Psoas muscle (tissue), 8 donors: ENCODE results near the gene ABCG2. TPM values are rescaled to one million over a fixed set of nuclear protein-coding genes. Genes with fewer than 3 reads are reported as not detected.

Source experiments
- ATAC-seq, 4 donors: fragments of 200-7000 bp; cut with Tn5 transposase; one replicate each; pipeline ENCODE4 v1.9.1; 2020; ENCODE audit warnings: moderate library complexity in 3 of 4, mild to moderate bottlenecking in 2 of 4
- DNase-seq, 2 donors: peaks; one replicate each; pipeline ENCODE4 v3.0.0-alpha.2; 2020
- H3K27ac ChIP-seq: fragments of 200-600 bp; one replicate; pipeline ENCODE4 v1.8.0; 2022
- H3K27me3 ChIP-seq, 3 donors: fragments of 200-600 bp in 1 of 3; one replicate each; pipeline versions ENCODE4 v1.6.1 to v1.8.0; 2013 to 2022; ENCODE audit warnings: low read length in 2 of 3, mild to moderate bottlenecking in 2 of 3, moderate library complexity in 1 of 3; ENCODE audit not compliant: insufficient read depth in 3 of 3
- H3K36me3 ChIP-seq, 2 donors: fragments of 200-600 bp in 1 of 2; one replicate each; pipeline versions ENCODE4 v1.6.1 to v1.8.0; 2013 to 2022; ENCODE audit warnings: low read depth in 1 of 2, mild to moderate bottlenecking in 1 of 2, moderate library complexity in 1 of 2; ENCODE audit not compliant: insufficient read depth in 1 of 2
- H3K4me1 ChIP-seq: fragments of 200-600 bp; one replicate; pipeline ENCODE4 v1.8.0; 2022
- H3K4me3 ChIP-seq: fragments of 200-600 bp; one replicate; pipeline ENCODE4 v1.8.0; 2022; ENCODE audit warnings: mild to moderate bottlenecking
- H3K9me3 ChIP-seq: fragments of 200-600 bp; one replicate; pipeline ENCODE4 v1.8.0; 2022
- WGBS, 3 donors: extraction: QIAGEN DNeasy Blood & Tissue Kit; methylation state at CpG; one replicate each; pipeline versions ENCODE4 v1.1.6 to v1.1.7; 2013; 5-methylcytosine and 5-hydroxymethylcytosine counted together
- intact Hi-C, 2 donors: fragments of 100-400 bp; cut with DNase I; formaldehyde crosslinking; loops; one replicate each; pipeline versions ENCODE4 v1.11.0 to v1.14.2; 2022
- long read RNA-seq, 2 donors: library from polyadenylated mRNA; unstranded; transcript quantifications; one replicate each; pipeline ENCODE4 v2.0.0, GENCODE V29; 2021
- polyA plus RNA-seq, 3 donors: library from polyadenylated mRNA; stranded (reverse); fragments of 200-250 nt; gene quantifications; one replicate each; pipeline ENCODE4 v1.2.3, GENCODE V29; 2013
- total RNA-seq, 4 donors: library from RNA; stranded (reverse); fragmentation: NEBNext Ultra II Directional in 2 of 4; extraction: Animal tissue kit (Norgen Biotek cat#: 25700) in 2 of 4; gene quantifications; one replicate each; pipeline versions ENCODE4 v1.2.1 to v1.2.4, GENCODE V29; 2021 to 2023
- TF ChIP-seq, protein P1 (sequence below): fragments of 200-600 bp; IDR thresholded peaks from one replicate; pipeline ENCODE4 v1.8.0; 2022; ENCODE audit warnings: antibody characterized with exemption
- donor health status: healthy with polysubstance abuse.
- donor health status: DM: no; HTN: no; CAD: no; lungs with moderate emphysema.
- donor health status: Bipolar disorder and iron deficiency.
- donor health status: healthy.
- donor health status: DM: yes; HTN: yes; CAD: no.
- donor health status: DM: no; HTN: no; CAD: no.
- donor health status: DM: no; HTN: no; CAD: no.
- donor health status: DM: yes; HTN: yes; CAD: no.

Gene ABCG2
- total RNA-seq, result 1 to 10 TPM in 1 of 4 donors, under 1 TPM in 3; 0.19 to 1.8 (median 0.57) TPM
- under 1 TPM; 0.09 to 0.10 (median 0.10) TPM for polyA plus RNA-seq
- long read RNA-seq, donor 1, result 0 reads
- long read RNA-seq, donor 2, result 0 reads

DNA sequence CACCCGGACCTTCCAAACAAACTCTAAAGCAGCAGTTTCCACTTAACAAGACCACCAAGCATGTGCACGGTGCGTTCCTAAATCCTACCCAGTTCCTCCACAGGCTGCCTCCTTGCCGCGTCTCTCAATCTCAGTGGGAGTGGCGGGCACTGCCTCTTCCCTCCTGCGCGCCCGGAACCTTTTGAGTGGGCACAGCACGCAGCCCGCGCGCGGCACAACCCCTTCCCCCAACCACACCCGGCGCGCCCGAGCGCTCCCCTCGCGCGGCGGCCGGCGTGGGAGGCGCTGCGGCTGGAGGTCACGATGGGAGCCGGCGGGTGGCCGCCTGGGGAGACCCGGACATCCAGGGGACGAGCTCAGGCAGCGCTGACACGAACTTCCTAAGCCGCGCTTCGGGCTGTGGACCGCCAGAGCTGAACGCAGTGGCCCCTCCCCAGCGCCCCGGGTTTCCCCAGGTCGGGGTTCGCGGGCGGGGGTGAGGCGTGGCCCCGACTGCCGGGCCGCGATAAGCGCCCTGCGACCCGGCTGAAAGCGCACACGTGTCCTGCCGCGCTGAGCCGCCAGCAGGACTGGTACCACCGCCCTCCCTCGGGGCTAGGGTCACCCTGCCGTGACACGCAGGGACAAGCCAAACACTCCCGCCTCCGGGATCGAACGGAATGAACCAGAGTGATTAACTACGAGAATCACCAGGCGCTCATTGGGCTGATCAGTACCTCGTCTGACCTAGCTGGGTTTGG lies at the start of gene ABCG2:
ABCG2 (minus strand) TSS at position 151 of the 740 bp plus-strand sequence. CDS start 18,644 bp downstream, outside the sequence.
- peaks cover 0 to 15% (median 0%) of the 10 kb centered on the region in 3 donors for H3K27me3 ChIP-seq
- no peak within 1 kb of the TSS for H3K27ac ChIP-seq
- no peaks in the 10 kb centered on the region for H3K4me1 ChIP-seq
- DNase-seq (peak in 1 of 2 donors; percentile 26), ATAC-seq (peak; percentile 30 to 60 (median 44))
- TF ChIP-seq, protein P1, sequence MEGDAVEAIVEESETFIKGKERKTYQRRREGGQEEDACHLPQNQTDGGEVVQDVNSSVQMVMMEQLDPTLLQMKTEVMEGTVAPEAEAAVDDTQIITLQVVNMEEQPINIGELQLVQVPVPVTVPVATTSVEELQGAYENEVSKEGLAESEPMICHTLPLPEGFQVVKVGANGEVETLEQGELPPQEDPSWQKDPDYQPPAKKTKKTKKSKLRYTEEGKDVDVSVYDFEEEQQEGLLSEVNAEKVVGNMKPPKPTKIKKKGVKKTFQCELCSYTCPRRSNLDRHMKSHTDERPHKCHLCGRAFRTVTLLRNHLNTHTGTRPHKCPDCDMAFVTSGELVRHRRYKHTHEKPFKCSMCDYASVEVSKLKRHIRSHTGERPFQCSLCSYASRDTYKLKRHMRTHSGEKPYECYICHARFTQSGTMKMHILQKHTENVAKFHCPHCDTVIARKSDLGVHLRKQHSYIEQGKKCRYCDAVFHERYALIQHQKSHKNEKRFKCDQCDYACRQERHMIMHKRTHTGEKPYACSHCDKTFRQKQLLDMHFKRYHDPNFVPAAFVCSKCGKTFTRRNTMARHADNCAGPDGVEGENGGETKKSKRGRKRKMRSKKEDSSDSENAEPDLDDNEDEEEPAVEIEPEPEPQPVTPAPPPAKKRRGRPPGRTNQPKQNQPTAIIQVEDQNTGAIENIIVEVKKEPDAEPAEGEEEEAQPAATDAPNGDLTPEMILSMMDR, result no peak
- H3K9me3 ChIP-seq, result no peaks in the 10 kb centered on the region
- H3K36me3 ChIP-seq, result no peaks in the 10 kb centered on the region
- WGBS, 3 donors, result 0 to 1% (median 0%) methylated on average over 61 to 70 of the region's 70 CpGs
- intact Hi-C loops, result no loop called here
- peak within 1 kb of the TSS; percentile 69 for H3K4me3 ChIP-seq

DNA sequence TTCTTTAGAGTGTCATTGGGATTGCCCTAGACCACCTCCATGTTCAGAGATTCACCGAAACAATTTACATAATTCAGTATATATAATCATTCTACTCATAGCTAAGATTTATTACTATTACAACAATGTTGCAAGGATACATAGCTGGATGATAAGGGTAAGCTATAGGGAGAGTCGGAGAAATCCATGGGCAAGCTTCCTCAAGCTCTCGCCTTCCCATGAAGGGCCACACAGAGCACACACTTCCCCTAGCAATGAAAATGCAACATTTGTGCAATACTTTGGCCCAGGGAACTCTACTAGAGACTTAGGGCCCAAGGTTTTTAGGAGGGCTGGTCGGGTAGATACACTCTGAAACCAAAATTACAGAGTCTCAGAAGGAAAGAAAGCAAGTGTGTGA lies 49.7 kb upstream of the ABCG2 start:
- WGBS, 3 donors, result 68 to 71% (median 71%) methylated on average over 4 of the region's 4 CpGs
- Histone ChIP-seq H3K4me3 (no peak overlapping the region), H3K36me3 (no peaks in the 10 kb centered on the region), H3K27ac (no peak overlapping the region), H3K9me3 (no peaks in the 10 kb centered on the region), H3K4me1 (no peaks in the 10 kb centered on the region), H3K27me3 (no peaks in the 10 kb centered on the region)
- no peak for ATAC-seq
- TF ChIP-seq, protein P1, result no peak
- intact Hi-C loops, result no loop called here
- DNase-seq, result no peak

DNA sequence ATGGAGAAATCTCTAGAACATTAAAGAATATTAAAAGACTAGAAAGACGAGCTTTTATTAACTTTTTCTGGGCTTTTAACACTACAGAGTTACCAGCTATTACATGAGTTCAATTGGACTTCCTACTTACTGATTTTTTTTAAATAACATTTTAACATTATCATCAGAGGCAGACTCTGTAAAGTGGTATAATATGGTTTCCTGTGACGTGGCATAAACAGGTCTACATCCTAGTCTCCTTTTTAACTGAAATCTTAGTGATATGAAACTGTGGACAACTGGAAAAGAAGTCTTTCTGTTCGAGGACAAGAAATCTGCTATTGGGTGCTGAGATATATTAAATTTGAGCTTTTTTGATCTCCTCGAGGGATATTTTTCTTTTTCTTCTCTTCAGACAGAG lies 48.7 kb upstream of the ABCG2 start:
- H3K27ac ChIP-seq, result no peak overlapping the region
- no peaks in the 10 kb centered on the region for H3K36me3 ChIP-seq
- DNase-seq (no peak), ATAC-seq (no peak)
- WGBS, 3 donors, result 77 to 86% (median 80%) methylated on average over 4 of the region's 4 CpGs
- no peak overlapping the region for H3K4me3 ChIP-seq
- no peaks in the 10 kb centered on the region for H3K9me3 ChIP-seq
- H3K27me3 ChIP-seq, result no peaks in the 10 kb centered on the region
- no peaks in the 10 kb centered on the region for H3K4me1 ChIP-seq
- TF ChIP-seq, protein P1, result no peak
- intact Hi-C loops, result no loop called here

DNA sequence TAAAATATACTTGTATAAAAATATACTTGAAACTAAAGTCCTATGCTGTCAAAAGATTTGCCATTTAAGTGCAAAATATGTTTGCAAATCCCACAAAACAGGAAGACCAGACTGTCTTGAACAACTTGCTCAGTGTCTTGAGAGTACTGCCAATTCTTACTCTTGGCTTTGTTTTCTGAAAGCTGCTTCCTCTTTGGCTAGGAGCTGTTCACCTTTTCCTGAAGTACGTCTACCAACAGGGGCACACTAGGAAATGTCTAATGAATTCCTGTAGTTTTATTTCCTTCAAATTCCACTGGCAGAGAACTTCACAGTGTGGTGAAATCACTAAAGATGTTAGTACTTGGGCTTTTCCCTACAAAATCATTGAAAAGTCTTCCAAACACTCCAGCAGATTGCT lies 46.4 kb upstream of the ABCG2 start:
- TF ChIP-seq, protein P1, result no peak
- H3K4me3 ChIP-seq, result no peak overlapping the region
- no peaks in the 10 kb centered on the region for H3K9me3 ChIP-seq
- no peaks in the 10 kb centered on the region for H3K27me3 ChIP-seq
- no peaks in the 10 kb centered on the region for H3K4me1 ChIP-seq
- H3K36me3 ChIP-seq, result no peaks in the 10 kb centered on the region
- DNase-seq, result no peak
- H3K27ac ChIP-seq, result no peak overlapping the region
- ATAC-seq, result no peak
- 5 to 30% (median 18%) methylated on average over 1 of the region's 1 CpG for WGBS, 3 donors
- intact Hi-C loops, result no loop called here
